Endothelial cell of umbilical vein (primary cell): ENCODE data around the gene ZFX. TPM values are rescaled to one million over a fixed set of nuclear protein-coding genes. Genes with fewer than 3 reads are reported as not detected.

Experiments
- BruUV-seq: library from RNA; stranded (reverse); fragments of 400-500 nt; replicated peaks from 2 replicates; lab custom pipeline; 2021; lab: Mats Ljungman, UMichigan
- CTCF ChIA-PET: fragments of 300-600, 350-600 bp; sonication (Branson Sonifier 250); formaldehyde crosslinking; loops from one replicate; lab custom pipeline; 2021; ENCODE audit warnings: antibody characterized with exemption, inconsistent platforms; lab: Charles Lee
- POLR2A ChIA-PET: fragments of 300-600, 350-600 bp; sonication (Branson Sonifier 250); formaldehyde crosslinking; loops from one replicate; lab custom pipeline; 2021; ENCODE audit warnings: antibody characterized with exemption, inconsistent platforms; lab: Charles Lee
- DNase-seq: peaks from one replicate; pipeline ENCODE4 v3.0.0-alpha.2; 2011; ENCODE audit warnings: low read depth, low spot score
- FAIRE-seq: peaks from 2 replicates; lab custom pipeline; 2011; peaks lifted over from hg19 to GRCh38; lab: Jason Lieb, UNC
- H2AFZ ChIP-seq: 2 replicates; pipeline ENCODE4 v1.6.0; 2012; ENCODE audit warnings: low read depth, low read length, control low read depth, inconsistent platforms
- H3K27ac ChIP-seq: 2 replicates; pipeline ENCODE4 v1.5.1; 2011; ENCODE audit warnings: low read depth, mild to moderate bottlenecking, control low read depth, low read length, moderate library complexity; ENCODE audit not compliant: insufficient read depth
- H3K27me3 ChIP-seq, 2 experiments: 2 replicates each; pipeline versions ENCODE4 v1.6.0 to v1.6.1; 2011; ENCODE audit warnings: low read length in 2 of 2, mixed read lengths in 1 of 2; ENCODE audit not compliant: control insufficient read depth in 2 of 2, insufficient read depth in 2 of 2
- H3K36me3 ChIP-seq, 2 experiments: 2 replicates in 1 of 2; 3 replicates in 1 of 2; pipeline ENCODE4 v1.5.1; 2011; ENCODE audit warnings: low read length in 2 of 2, mild to moderate bottlenecking in 1 of 2, moderate library complexity in 1 of 2; ENCODE audit not compliant: control insufficient read depth in 2 of 2, insufficient read depth in 2 of 2; ENCODE audit errors: extremely low read depth in 1 of 2
- H3K4me1 ChIP-seq: 3 replicates; pipeline ENCODE4 v1.5.1; 2011; ENCODE audit warnings: mild to moderate bottlenecking, low read length; ENCODE audit not compliant: control insufficient read depth, insufficient read depth; ENCODE audit errors: extremely low read depth
- H3K4me2 ChIP-seq: 2 replicates; pipeline ENCODE4 v1.6.1; 2011; ENCODE audit warnings: low read length, control low read depth, mixed read lengths; ENCODE audit not compliant: insufficient read depth
- H3K4me3 ChIP-seq, 3 experiments: fragments of 200-600 bp in 1 of 3; sonication (generic), shearing (Covaris generic) in 1 of 3; replicated peaks in 1 of 3; 2 replicates each; pipeline ENCODE4 v1.5.1; 2011 to 2016; ENCODE audit warnings: control low read depth in 3 of 3, low read length in 3 of 3, mild to moderate bottlenecking in 2 of 3, inconsistent platforms in 1 of 3, low read depth in 1 of 3, moderate library complexity in 1 of 3; ENCODE audit not compliant: insufficient read depth in 1 of 3
- H3K79me2 ChIP-seq: 2 replicates; pipeline ENCODE4 v1.6.0; 2012; ENCODE audit warnings: low read length, inconsistent platforms; ENCODE audit not compliant: control insufficient read depth, insufficient read depth
- H3K9ac ChIP-seq: replicated peaks from 2 replicates; pipeline ENCODE3; 2011; ENCODE audit warnings: low read length, control low read depth; ENCODE audit not compliant: insufficient read depth; ENCODE audit errors: extremely low read depth
- H3K9me1 ChIP-seq: replicated peaks from 3 replicates; pipeline ENCODE4 v1.6.0; 2011; ENCODE audit warnings: mild to moderate bottlenecking, low read length; ENCODE audit not compliant: control insufficient read depth, insufficient read depth; ENCODE audit errors: extremely low read depth
- H3K9me3 ChIP-seq: replicated peaks from 2 replicates; pipeline ENCODE4 v1.5.1; 2012; ENCODE audit warnings: low read length, inconsistent platforms; ENCODE audit not compliant: control insufficient read depth, insufficient read depth
- H4K20me1 ChIP-seq: replicated peaks from 2 replicates; pipeline ENCODE3; 2011; ENCODE audit warnings: mild to moderate bottlenecking, low read length; ENCODE audit not compliant: control insufficient read depth, insufficient read depth; ENCODE audit errors: extremely low read depth
- EZH2 ChIP-seq: IDR thresholded peaks from 2 replicates; pipeline ENCODE4 v1.6.1; 2012; ENCODE audit warnings: borderline replicate concordance, low read depth, mild to moderate bottlenecking, moderate library complexity, low read length, inconsistent platforms; ENCODE audit not compliant: severe bottlenecking
- FOS ChIP-seq: IDR thresholded peaks from 2 replicates; pipeline ENCODE4 v1.6.1; 2011; ENCODE audit warnings: mild to moderate bottlenecking, low read length, moderate library complexity, borderline replicate concordance; ENCODE audit not compliant: insufficient read depth
- GATA2 ChIP-seq: IDR thresholded peaks from 2 replicates; pipeline ENCODE4 v1.7.0; 2011; ENCODE audit warnings: low read depth, mild to moderate bottlenecking, moderate library complexity, mixed read lengths, low read length; ENCODE audit not compliant: insufficient read length, insufficient read depth
- JUN ChIP-seq: IDR thresholded peaks from 2 replicates; pipeline ENCODE4 v1.6.1; 2011; ENCODE audit warnings: borderline replicate concordance, low read depth; ENCODE audit not compliant: insufficient read length, insufficient read depth
- POLR2A ChIP-seq: IDR thresholded peaks from 2 replicates; pipeline ENCODE4 v1.6.1; 2012; ENCODE audit warnings: low read depth, mild to moderate bottlenecking, control low read depth, low read length
- dilution Hi-C: fragments of 300-500 bp; cut with MboI; formaldehyde crosslinking; loops from one replicate; pipeline ENCODE4 v1.15.0; 2019; ENCODE audit warnings: low sequenced_read_pairs; ENCODE audit not compliant: extremely low pct_ligation_motif_present
- intact Hi-C: fragments of 100-400 bp; cut with micrococcal nuclease; formaldehyde crosslinking; loops from one replicate; pipeline ENCODE4 v1.10.0; 2022
- polyA plus RNA-seq, 4 experiments: library from polyadenylated mRNA; depleted of rRNA in 3 of 4; stranded (reverse) in 3 of 4; unstranded in 1 of 4; fragments of >200 nt; gene quantifications; 2 replicates each; pipeline versions ENCODE4 v1.2.1 to v1.2.3, GENCODE V29; 2011 to 2012; ENCODE audit warnings: missing spikeins in 1 of 4
- total RNA-seq: library from RNA; stranded (reverse); gene quantifications from 2 replicates; pipeline ENCODE4 v1.2.3, GENCODE V29; 2021
- TF ChIP-seq, protein P1 (sequence below), 2 donors: IDR thresholded peaks; 1 replicate in 1 of 2; 2 replicates in 1 of 2; pipeline ENCODE4 v1.5.1; 2011; ENCODE audit warnings: low read length in 2 of 2, mild to moderate bottlenecking in 2 of 2, moderate library complexity in 2 of 2, control low read depth in 1 of 2, inconsistent platforms in 1 of 2, low read depth in 1 of 2; ENCODE audit not compliant: insufficient read depth in 1 of 2; ENCODE audit errors: extremely low read depth in 1 of 2

Gene ZFX
- total and polyA plus RNA-seq, 2 donors (not counting 3 experiments of a cell fraction or from before 2014, with no cell fraction given): 11.4 to 34.1 TPM

DNA sequence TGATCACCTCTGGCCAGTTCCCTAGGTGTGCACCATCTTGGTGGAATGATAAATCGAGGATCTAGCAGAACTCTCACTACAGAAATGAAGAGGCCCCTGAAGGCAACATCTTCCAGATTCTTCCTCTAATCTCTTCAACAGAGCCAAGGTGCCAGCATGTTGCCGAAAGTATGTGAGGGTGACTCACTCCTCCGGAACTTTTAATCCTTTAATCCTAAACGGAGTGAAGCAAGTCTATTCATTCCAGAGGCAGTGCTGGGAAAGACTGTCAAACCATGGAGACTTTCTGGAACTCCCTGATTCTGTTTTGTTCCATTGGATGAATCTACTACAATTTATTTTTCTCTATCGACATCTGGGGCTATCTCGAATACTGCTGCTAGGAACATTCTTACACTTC is 95.7 kb downstream of the ZFX start:
- Histone ChIP-seq H3K4me1 (no peaks in the 10 kb centered on the region), H2AFZ (no peak overlapping the region), H3K36me3 (no peaks in the 10 kb centered on the region), H3K27ac (no peak overlapping the region), H3K27me3 (peaks cover 0 to 6% of the 10 kb centered on the region in 2 experiments), H3K4me3 (no peak overlapping the region), H3K79me2 (no peaks in the 10 kb centered on the region), H3K9me1 (no peaks in the 10 kb centered on the region), H3K9ac (no peak overlapping the region), H3K9me3 (no peaks in the 10 kb centered on the region), H4K20me1 (no peaks in the 10 kb centered on the region), H3K4me2 (no peak overlapping the region)
- BruUV-seq: no TSS peak
- FAIRE-seq: no peak
- POLR2A ChIA-PET: no interaction called here
- TF ChIP-seq, protein P1, sequence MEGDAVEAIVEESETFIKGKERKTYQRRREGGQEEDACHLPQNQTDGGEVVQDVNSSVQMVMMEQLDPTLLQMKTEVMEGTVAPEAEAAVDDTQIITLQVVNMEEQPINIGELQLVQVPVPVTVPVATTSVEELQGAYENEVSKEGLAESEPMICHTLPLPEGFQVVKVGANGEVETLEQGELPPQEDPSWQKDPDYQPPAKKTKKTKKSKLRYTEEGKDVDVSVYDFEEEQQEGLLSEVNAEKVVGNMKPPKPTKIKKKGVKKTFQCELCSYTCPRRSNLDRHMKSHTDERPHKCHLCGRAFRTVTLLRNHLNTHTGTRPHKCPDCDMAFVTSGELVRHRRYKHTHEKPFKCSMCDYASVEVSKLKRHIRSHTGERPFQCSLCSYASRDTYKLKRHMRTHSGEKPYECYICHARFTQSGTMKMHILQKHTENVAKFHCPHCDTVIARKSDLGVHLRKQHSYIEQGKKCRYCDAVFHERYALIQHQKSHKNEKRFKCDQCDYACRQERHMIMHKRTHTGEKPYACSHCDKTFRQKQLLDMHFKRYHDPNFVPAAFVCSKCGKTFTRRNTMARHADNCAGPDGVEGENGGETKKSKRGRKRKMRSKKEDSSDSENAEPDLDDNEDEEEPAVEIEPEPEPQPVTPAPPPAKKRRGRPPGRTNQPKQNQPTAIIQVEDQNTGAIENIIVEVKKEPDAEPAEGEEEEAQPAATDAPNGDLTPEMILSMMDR (IDR thresholded peaks at IDR 0.05; ENCODE audit: extremely low read depth in 1 of 2, insufficient read depth in 1 of 2, low read depth in 1 of 2, low read length in 2 of 2): no peak
- TF ChIP-seq POLR2A (no peak), FOS (peak; percentile 8), EZH2 (no peak), JUN (no peak), GATA2 (no peak)
- CTCF ChIA-PET: interaction anchor here (1.0 kb wide), 1 partner anchor 163 kb away, joined by 6 read pairs; no protein-coding TSS in a partner anchor
- no peak for DNase-seq
- intact Hi-C loops (no loop called here), dilution Hi-C loops (no loop called here)
